Stomach smooth muscle (tissue), 2 donors: ENCODE results near the gene SUFU.
A peak's percentile ranks its signal among the peaks of the same experiment; 100 is the strongest.
"Not testable (repeated sequence)": the region's sequence is repeated elsewhere in the genome, so short reads cannot be mapped to it uniquely, and the experiment has no call there.

Source experiments
- H3K27ac ChIP-seq: one replicate; pipeline ENCODE4 v1.7.0; 2013; ENCODE audit warnings: mild to moderate bottlenecking, low read length, inconsistent platforms
- H3K27me3 ChIP-seq, 2 donors: one replicate each; pipeline ENCODE4 v1.7.0; 2013; ENCODE audit warnings: low read length in 2 of 2; ENCODE audit not compliant: insufficient read depth in 2 of 2, control insufficient read depth in 1 of 2
- H3K36me3 ChIP-seq, 2 donors: one replicate each; pipeline ENCODE4 v1.7.0; 2013; ENCODE audit warnings: low read length in 2 of 2; ENCODE audit not compliant: control insufficient read depth in 2 of 2, insufficient read depth in 2 of 2
- H3K4me1 ChIP-seq: one replicate; pipeline ENCODE4 v1.7.0; 2013; ENCODE audit warnings: low read length; ENCODE audit not compliant: control insufficient read depth, insufficient read depth
- H3K4me3 ChIP-seq, 2 donors: one replicate each; pipeline ENCODE4 v1.7.0; 2013; ENCODE audit warnings: low read length in 2 of 2
- H3K9ac ChIP-seq, 2 donors: one replicate each; pipeline ENCODE4 v1.7.0; 2013; ENCODE audit warnings: low read length in 2 of 2, mild to moderate bottlenecking in 1 of 2
- H3K9me3 ChIP-seq, 2 donors: one replicate each; pipeline ENCODE4 v1.7.0; 2013; ENCODE audit warnings: low read length in 2 of 2; ENCODE audit not compliant: control insufficient read depth in 2 of 2
- donor health status: healthy.
- donor health status: Pancreatic carcinoma.

The SUFU gene

DNA sequence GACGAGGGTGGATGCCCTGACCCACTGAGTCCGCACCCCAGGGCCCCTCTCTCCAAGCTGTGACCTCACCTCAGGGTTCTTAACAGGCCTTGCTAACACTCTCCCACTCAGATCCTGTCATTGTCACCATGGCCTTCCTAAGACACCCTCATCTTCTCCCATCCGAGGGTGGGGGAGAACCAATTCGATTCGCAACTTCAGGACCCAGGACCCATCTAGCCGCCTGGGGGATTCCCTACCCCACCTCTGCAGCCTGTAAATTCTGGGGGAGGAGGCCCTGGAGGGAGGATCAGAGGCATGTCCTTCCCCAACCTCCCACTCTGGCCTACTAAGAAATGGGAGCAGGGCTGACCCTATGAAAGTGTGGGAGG is 157.9 kb downstream of the SUFU start:
- Histone ChIP-seq H3K4me3 (no peak overlapping the region), H3K4me1 (peaks cover 16% of the 10 kb centered on the region), H3K27me3 (no peaks in the 10 kb centered on the region), H3K27ac (no peak overlapping the region), H3K9me3 (no peaks in the 10 kb centered on the region), H3K9ac (no peak overlapping the region), H3K36me3 (peaks cover 0 to 7% of the 10 kb centered on the region in 2 donors)

DNA sequence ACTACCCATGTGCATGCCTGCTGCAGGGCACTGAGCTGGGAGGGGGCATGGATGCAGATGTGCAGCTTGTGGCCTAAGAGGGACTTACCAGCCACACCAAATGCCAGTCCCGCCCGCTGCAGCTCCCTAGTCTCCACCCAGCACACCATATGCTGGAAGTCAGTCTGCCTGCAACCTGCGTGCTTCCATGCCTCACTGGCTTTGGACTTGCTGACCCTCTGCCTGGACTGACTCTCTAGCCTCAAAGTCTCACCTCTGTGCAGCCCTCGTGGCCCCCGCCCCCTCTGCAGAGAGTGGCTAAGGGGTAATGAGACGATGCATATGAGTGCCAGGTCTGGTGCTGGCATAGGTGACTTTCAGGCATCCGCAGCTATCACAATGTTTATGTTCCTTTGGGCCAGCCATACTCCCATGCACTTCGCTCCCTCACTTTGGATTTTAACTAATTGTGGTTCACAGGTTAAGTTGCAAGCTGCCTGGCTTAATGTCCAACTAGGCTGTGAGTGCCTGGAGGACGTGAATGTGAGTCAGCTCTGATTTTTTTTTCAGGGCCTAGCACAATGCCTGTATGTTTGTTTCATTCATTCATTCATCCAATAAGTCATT is 162.2 kb downstream of the SUFU start:
- Histone ChIP-seq H3K4me1 (peaks cover 14% of the 10 kb centered on the region), H3K27me3 (no peaks in the 10 kb centered on the region), H3K9me3 (no peaks in the 10 kb centered on the region), H3K4me3 (no peak overlapping the region), H3K9ac (no peak overlapping the region), H3K27ac (no peak overlapping the region), H3K36me3 (no peaks in the 10 kb centered on the region)

- not testable (repeated sequence) for H3K9me3 ChIP-seq, H3K4me3 ChIP-seq, H3K9ac ChIP-seq, H3K27me3 ChIP-seq, H3K36me3 ChIP-seq, H3K4me1 ChIP-seq, H3K27ac ChIP-seq
These were observed 163.6 kb downstream of the SUFU start for GRCh38 chr10:102667411-102667810.

- Histone ChIP-seq H3K27me3 (no peaks in the 10 kb centered on the region), H3K4me3 (no peak overlapping the region), H3K4me1 (peaks cover 14% of the 10 kb centered on the region), H3K9me3 (no peaks in the 10 kb centered on the region), H3K9ac (no peak overlapping the region), H3K27ac (no peak overlapping the region), H3K36me3 (no peaks in the 10 kb centered on the region)
These were observed 164.7 kb downstream of the SUFU start for GRCh38 chr10:102668326-102669107.

DNA sequence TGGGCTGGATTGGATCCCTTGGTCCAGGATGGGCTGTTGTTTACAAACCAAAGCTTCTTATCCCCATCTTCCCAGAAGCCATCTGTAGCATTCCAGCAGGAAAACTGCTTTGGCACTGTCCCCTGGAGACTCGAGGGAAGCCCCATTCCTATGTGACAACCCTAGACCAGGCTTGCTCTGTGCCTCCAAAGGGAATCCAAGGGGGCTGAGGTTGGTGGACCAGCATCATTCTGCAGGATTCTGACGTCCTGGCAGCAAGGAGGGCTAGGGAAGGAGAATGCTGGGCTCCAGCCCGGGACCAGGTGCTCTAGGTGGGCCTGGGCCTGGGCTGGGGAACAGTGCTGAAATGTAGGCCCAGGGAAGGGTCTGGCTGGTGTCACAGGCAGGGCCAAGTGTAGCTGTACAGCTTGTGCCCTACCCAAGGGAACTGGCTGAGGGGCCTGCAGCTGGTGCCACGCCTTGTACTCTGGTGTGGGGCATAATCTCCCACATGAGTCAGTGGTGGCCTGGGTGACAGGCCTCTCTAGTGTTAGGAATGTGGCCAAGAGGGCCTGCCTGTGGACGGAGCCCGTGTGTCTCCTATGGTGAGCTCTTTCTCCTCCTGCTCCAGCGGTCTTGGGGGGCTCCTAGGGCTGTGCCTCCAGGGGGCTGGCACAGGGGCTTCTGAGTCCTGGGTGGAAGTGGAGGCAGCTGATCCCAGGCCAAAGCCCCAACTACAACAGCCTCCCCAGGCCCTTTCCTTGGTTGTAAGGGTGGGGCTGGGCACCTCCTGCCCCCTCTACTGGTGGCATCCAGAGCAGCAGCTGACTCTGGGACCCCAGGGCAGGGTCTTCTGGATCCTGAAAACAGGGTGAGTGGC is 165.7 kb downstream of the SUFU start:
- Histone ChIP-seq H3K4me3 (no peak overlapping the region), H3K36me3 (no peaks in the 10 kb centered on the region), H3K9ac (no peak overlapping the region), H3K9me3 (no peaks in the 10 kb centered on the region), H3K27me3 (no peaks in the 10 kb centered on the region), H3K4me1 (peaks cover 22% of the 10 kb centered on the region), H3K27ac (no peak overlapping the region)

DNA sequence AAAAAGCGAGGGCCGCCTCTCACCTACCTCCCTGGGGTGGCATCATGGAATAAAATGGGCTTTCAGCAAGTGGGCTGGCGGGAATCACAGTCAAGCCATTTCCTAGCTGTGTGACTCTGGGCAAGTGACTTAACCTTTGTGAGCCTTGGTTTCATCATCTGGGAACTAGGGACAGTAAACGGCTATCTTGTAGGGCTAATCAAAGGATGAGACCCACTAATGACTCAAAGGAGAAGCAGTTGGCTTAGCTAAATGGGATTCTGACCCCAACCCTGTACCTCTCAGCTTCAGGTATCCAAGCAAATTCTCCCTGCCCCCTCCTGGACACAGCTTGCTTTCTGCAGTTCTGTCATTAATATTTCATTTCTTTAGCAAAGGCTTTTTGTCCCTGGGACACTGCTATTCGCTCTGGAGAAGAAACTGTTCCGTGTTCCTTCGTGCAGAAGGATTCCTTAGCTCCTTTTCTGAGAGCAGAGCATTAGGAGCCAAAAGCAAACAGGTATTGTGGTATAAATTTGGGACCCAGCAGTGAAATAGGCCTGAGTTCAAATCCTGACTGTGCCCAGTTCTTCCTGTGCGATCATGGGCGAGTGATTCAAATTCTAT is 166.4 kb downstream of the SUFU start:
- Histone ChIP-seq H3K9ac (no peak overlapping the region), H3K27ac (no peak overlapping the region), H3K4me1 (peaks cover 29% of the 10 kb centered on the region)

GRCh38 chr10:102670871-102671434 is 167.2 kb downstream of the SUFU start:
- Histone ChIP-seq H3K4me1 (peaks cover 35% of the 10 kb centered on the region), H3K27ac (no peak overlapping the region), H3K4me3 (no peak overlapping the region), H3K27me3 (no peaks in the 10 kb centered on the region), H3K36me3 (no peaks in the 10 kb centered on the region), H3K9ac (no peak overlapping the region), H3K9me3 (no peaks in the 10 kb centered on the region)

More for the DNA sequence above, 166.4 kb downstream of the SUFU start:
- no peaks in the 10 kb centered on the region for H3K36me3 ChIP-seq
- H3K4me3 ChIP-seq: no peak overlapping the region
- no peaks in the 10 kb centered on the region for H3K27me3 ChIP-seq
- no peaks in the 10 kb centered on the region for H3K9me3 ChIP-seq

- H3K27ac ChIP-seq: peak overlapping the region; percentile 50
- peak overlapping the region in 1 of 2 donors; percentile 66 for H3K4me3 ChIP-seq
- H3K9me3 ChIP-seq: no peaks in the 10 kb centered on the region
- peak overlapping the region in 1 of 2 donors; percentile 66 for H3K9ac ChIP-seq
- no peaks in the 10 kb centered on the region for H3K27me3 ChIP-seq
- peaks cover 36% of the 10 kb centered on the region for H3K4me1 ChIP-seq
- no peaks in the 10 kb centered on the region for H3K36me3 ChIP-seq
These were observed 169.6 kb downstream of the SUFU start for GRCh38 chr10:102673236-102673818.

DNA sequence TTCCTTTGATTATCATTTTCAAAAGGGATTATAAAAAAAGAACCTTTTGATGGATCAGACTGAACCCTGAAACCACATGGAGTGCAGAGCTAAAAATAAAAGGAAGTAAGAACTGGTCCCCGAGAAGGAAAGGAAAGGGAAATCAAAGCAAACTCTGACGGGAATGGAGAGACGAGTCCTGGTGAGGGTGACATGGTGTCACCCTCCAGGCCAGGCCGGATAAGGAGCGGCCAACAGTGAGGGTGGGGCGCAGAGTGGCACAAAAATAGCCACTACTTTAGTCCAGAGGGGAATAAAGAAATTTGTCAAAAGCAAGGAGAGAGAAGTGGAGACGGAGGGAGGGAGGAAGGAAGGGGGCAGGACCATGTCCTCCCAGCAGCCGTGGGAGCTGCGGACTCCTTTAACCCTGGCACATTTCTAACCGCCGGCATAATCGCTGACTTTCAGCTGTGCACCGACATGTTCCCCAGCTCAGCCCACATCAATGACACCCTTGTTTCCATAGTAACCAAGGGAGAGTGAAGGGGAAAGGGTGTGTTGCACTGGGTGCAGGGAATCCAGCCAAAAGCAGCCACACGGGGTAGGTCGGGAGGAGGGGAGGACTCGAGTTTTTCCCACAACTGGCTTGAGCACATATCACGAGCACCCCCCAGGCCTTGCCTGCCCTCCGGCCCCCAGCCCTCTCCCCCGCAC is 170.2 kb downstream of the SUFU start:
- no peaks in the 10 kb centered on the region for H3K9me3 ChIP-seq
- no peaks in the 10 kb centered on the region for H3K36me3 ChIP-seq
- H3K27ac ChIP-seq: peak overlapping the region; percentile 50
- peak overlapping the region; percentile 55 to 66 for H3K9ac ChIP-seq
- no peaks in the 10 kb centered on the region for H3K27me3 ChIP-seq
- peaks cover 33% of the 10 kb centered on the region for H3K4me1 ChIP-seq
- H3K4me3 ChIP-seq: peak overlapping the region; percentile 50 to 66
